AG04449 (cell line): ENCODE results near the gene DOCK4.

Source experiments
- CTCF ChIA-PET: fragments of 350-600 bp; formaldehyde crosslinking; extraction: SDS; loops from one replicate; lab custom pipeline; 2021; ENCODE audit warnings: antibody characterized with exemption; lab: Yijun Ruan, JAX
- POLR2A ChIA-PET: fragments of 400-600, 350-600 bp; formaldehyde crosslinking; extraction: SDS; loops from one replicate; lab custom pipeline; 2020; ENCODE audit warnings: antibody characterized with exemption, inconsistent platforms; lab: Yijun Ruan, JAX
- DNase-seq: peaks from one replicate; pipeline ENCODE4 v3.0.0-alpha.2; 2010; ENCODE audit warnings: low read depth, low spot score
- H3K4me3 ChIP-seq: 2 replicates; pipeline ENCODE4 v1.5.1; 2011; ENCODE audit warnings: low read depth, mild to moderate bottlenecking, control low read depth, low read length
- CTCF ChIP-seq: IDR thresholded peaks from one replicate; pipeline ENCODE4 v1.5.1; 2011; ENCODE audit warnings: mild to moderate bottlenecking, moderate library complexity, low read length, control low read depth, inconsistent platforms; ENCODE audit not compliant: insufficient read depth; ENCODE audit errors: missing control alignments

Gene DOCK4

GRCh38 chr7:111783854-111784253 lies 422.3 kb downstream of the DOCK4 start:
- CTCF ChIA-PET = interaction anchor here (1.5 kb wide), 1 partner anchor 70 kb away, joined by 3 read pairs; no protein-coding TSS in a partner anchor
- TF ChIP-seq CTCF = no peak
- POLR2A ChIA-PET = no interaction called here
- no peak for DNase-seq
- no peak overlapping the region for H3K4me3 ChIP-seq

- POLR2A ChIA-PET = no interaction called here
- CTCF ChIA-PET = interaction anchor here (0.9 to 1.8 kb wide), 7 partner anchors 12 to 75 kb away, joined by 3 to 8 read pairs (median 4); no protein-coding TSS in a partner anchor
Observed at GRCh38 chr7:111780527-111780926, 425.7 kb downstream of the DOCK4 start.

DNA sequence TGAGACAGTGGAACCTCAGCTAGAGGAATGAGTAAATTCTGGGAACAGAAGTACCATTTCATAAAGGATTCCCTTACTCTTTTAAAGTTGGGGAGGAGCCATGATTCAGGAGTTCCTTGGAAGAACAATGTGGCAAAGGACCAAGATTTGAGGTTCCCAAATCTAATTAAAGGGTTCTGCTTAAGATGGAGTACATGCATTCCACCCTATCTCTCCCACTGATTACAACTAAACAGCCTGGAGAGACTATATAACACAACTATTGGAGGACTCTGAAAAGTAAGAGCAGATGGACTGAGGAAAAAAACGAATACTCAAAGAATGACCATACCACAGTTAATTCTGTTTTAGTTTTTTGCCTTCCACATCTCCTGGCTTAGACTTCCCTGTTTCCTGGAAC lies 431.0 kb downstream of the DOCK4 start:
- CTCF ChIA-PET = interaction anchor here (1.0 to 4.2 kb wide), 5 partner anchors 9 to 80 kb away, joined by 3 to 20 read pairs (median 3); no protein-coding TSS in a partner anchor

More at GRCh38 chr7:111780527-111780926, 425.7 kb downstream of the DOCK4 start:
- no peak overlapping the region for H3K4me3 ChIP-seq
- no peak for DNase-seq
- TF ChIP-seq CTCF = no peak

DNA sequence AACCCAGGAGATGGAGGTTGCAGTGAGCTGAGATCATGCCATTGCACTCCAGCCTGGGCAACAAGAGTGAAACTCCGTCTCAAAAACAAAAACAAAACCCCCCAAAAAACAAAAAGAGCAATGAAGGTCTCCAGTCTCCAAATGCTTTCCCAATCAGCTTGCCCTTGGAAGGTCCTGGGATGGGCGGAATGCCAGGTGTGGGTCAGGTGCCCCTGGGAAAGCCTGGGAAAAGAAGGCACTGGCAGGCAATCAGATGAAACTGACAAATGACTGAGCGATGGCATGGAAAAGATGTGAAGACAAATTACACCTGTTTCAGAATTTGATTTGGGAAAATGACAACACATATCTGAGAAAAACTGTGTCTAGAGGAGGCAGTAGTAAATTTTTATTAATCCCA lies 433.5 kb downstream of the DOCK4 start:
- POLR2A ChIA-PET = no interaction called here
- DNase-seq = no peak
- CTCF ChIA-PET = interaction anchor here (2.1 to 4.2 kb wide), 3 partner anchors 9 to 81 kb away, joined by 7 to 34 read pairs (median 20); no protein-coding TSS in a partner anchor
- TF ChIP-seq CTCF = no peak
- no peak overlapping the region for H3K4me3 ChIP-seq

More for the DNA sequence above, 431.0 kb downstream of the DOCK4 start:
- POLR2A ChIA-PET = no interaction called here
- DNase-seq = no peak
- no peak overlapping the region for H3K4me3 ChIP-seq
- TF ChIP-seq CTCF = no peak

DNA sequence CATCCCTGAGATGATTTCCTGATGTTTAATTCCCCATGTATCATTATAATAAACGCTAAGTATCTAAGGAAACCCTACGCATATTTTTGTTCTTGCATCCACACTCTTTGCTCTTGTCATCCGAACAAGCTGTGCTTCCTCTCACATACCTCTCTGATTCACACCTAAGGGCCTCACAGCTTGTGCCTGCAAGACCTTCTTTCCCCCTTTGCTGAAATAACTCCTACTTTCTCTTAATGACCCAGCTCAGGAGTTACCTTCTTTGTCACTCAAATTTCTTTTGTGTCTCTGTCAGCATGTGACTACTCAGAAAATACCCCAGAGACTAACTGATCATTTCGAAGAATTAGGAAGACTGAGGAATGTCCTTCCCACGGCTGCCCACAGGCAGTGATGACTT lies 434.6 kb downstream of the DOCK4 start:
- H3K4me3 ChIP-seq = no peak overlapping the region
- ChIA-PET CTCF (interaction anchor here (2.1 to 4.2 kb wide), 3 partner anchors 8 to 83 kb away, joined by 7 to 34 read pairs (median 20); no protein-coding TSS in a partner anchor), POLR2A (no interaction called here)
- DNase-seq = no peak
- TF ChIP-seq CTCF = no peak

DNA sequence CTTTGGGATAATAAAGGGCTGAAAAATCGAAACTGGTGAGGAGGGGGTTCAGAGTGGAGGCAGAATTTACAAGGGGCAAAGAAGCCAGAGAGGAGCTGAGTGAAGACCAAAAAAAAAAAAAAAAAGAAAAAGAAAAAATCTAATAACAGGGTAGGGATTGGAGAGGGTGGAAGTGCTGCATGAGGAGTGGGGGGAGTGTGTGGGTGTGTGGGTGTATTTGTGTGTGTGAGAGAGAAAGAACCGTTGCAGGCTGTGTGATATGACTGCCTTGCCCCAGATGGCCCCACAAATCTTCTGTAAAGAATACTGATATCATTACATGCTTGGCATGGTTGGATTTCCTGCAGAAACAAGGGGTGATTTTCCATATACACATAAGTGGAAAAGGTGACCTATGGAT lies 436.1 kb downstream of the DOCK4 start:
- POLR2A ChIA-PET = no interaction called here
- TF ChIP-seq CTCF = no peak
- CTCF ChIA-PET = interaction anchor here (3.5 kb wide), 1 partner anchor 84 kb away, joined by 34 read pairs; no protein-coding TSS in a partner anchor
- DNase-seq = no peak
- H3K4me3 ChIP-seq = no peak overlapping the region
